Measurements from ENCODE around the gene LSR.

- TF ChIP-seq POLR2A (IDR thresholded peaks at IDR 0.05) (no peak), CTCF (IDR thresholded peaks at IDR 0.05) (no peak)
These were observed 49.8 kb downstream of the LSR start for GRCh38 chr19:35298561-35298972.
